ENCODE data around the gene SSBP3.

- TF ChIP-seq CTCF (IDR thresholded peaks at IDR 0.05; ENCODE audit: insufficient read depth, low read length) (no peak), POLR2AphosphoS5 (IDR thresholded peaks at IDR 0.05; ENCODE audit: low read depth) (peak; percentile 86), GABPA (IDR thresholded peaks at IDR 0.05; ENCODE audit: low read depth) (no peak)
- TF ChIP-seq, protein P1, sequence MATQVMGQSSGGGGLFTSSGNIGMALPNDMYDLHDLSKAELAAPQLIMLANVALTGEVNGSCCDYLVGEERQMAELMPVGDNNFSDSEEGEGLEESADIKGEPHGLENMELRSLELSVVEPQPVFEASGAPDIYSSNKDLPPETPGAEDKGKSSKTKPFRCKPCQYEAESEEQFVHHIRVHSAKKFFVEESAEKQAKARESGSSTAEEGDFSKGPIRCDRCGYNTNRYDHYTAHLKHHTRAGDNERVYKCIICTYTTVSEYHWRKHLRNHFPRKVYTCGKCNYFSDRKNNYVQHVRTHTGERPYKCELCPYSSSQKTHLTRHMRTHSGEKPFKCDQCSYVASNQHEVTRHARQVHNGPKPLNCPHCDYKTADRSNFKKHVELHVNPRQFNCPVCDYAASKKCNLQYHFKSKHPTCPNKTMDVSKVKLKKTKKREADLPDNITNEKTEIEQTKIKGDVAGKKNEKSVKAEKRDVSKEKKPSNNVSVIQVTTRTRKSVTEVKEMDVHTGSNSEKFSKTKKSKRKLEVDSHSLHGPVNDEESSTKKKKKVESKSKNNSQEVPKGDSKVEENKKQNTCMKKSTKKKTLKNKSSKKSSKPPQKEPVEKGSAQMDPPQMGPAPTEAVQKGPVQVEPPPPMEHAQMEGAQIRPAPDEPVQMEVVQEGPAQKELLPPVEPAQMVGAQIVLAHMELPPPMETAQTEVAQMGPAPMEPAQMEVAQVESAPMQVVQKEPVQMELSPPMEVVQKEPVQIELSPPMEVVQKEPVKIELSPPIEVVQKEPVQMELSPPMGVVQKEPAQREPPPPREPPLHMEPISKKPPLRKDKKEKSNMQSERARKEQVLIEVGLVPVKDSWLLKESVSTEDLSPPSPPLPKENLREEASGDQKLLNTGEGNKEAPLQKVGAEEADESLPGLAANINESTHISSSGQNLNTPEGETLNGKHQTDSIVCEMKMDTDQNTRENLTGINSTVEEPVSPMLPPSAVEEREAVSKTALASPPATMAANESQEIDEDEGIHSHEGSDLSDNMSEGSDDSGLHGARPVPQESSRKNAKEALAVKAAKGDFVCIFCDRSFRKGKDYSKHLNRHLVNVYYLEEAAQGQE (IDR thresholded peaks at IDR 0.05; ENCODE audit: insufficient replicate concordance, low read depth) = peak; percentile 21
These were observed 33.2 kb downstream of the SSBP3 start for GRCh38 chr1:54372978-54373377.

All from HL-60 (cell line).